ENCODE results near the gene KCNIP3. TPM values are rescaled to one million over a fixed set of nuclear protein-coding genes. Genes with fewer than 3 reads are reported as not detected.
"Not testable (repeated sequence)": the region's sequence is repeated elsewhere in the genome, so short reads cannot be mapped to it uniquely, and the experiment has no call there.

The KCNIP3 gene
- total RNA-seq, 4 donors from 2014 or later, result 0.15 to 7.4 (median 2.3) TPM

DNA sequence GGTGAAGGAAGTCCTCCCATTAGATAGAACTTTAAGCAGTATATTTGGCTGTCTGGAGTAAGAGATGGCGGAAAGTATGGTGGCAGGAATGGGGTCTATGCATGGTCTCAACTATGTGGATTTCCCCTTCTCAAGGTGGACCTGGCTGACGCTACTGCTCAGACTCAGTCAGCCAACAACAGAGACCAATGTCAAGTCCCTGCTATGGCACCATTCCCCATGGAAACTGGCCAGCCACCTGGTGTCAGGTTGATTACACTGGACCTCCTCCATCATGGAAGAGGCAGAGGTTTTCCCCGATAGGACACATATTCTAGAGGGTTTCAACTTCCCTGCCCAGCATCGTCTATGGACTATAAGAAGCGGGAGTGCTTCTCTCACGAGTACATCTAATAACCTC, 96.8 kb downstream of the KCNIP3 start:
- no peaks in the 10 kb centered on the region for H3K9me3 ChIP-seq
- no peak overlapping the region for H3K27ac ChIP-seq
- TF ChIP-seq POLR2A (IDR thresholded peaks at IDR 0.05), result no peak
- no peaks in the 10 kb centered on the region for H3K36me3 ChIP-seq
- no peak overlapping the region for H3K4me3 ChIP-seq
- DNase-seq, result no peak
- H3K4me1 ChIP-seq, result peaks cover 0 to 6% (median 0%) of the 10 kb centered on the region in 3 donors
- intact Hi-C loops (cut with DNase I), result no loop called here
- 83 to 96% methylated on average over 5 of the region's 6 CpGs for WGBS, 2 donors
- H3K27me3 ChIP-seq, result peaks cover 0 to 8% (median 0%) of the 10 kb centered on the region in 4 donors

DNA sequence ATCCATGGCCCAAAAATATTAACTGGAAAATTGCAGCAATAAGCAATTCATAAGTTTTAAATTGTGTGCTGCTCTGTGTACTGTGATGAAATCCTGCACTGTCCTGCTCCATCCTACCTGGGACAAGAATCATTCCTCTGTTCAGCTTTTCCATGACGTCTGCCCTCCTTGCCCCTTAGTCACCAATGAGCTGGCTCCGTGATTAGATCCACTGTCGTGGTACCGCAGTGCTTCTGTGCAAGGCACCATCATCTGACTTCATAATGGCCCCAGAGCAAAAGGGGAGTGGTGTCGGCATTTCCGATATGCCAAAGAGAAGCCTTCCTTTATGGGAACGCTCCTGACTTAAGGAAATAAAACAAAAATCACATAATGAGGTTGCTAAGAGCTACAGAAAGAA, 101.9 kb downstream of the KCNIP3 start:
- H3K27ac ChIP-seq, result no peak overlapping the region
- H3K9me3 ChIP-seq, result no peaks in the 10 kb centered on the region
- no peak for DNase-seq
- TF ChIP-seq POLR2A (IDR thresholded peaks at IDR 0.05), result no peak
- TF ChIP-seq, protein P1, sequence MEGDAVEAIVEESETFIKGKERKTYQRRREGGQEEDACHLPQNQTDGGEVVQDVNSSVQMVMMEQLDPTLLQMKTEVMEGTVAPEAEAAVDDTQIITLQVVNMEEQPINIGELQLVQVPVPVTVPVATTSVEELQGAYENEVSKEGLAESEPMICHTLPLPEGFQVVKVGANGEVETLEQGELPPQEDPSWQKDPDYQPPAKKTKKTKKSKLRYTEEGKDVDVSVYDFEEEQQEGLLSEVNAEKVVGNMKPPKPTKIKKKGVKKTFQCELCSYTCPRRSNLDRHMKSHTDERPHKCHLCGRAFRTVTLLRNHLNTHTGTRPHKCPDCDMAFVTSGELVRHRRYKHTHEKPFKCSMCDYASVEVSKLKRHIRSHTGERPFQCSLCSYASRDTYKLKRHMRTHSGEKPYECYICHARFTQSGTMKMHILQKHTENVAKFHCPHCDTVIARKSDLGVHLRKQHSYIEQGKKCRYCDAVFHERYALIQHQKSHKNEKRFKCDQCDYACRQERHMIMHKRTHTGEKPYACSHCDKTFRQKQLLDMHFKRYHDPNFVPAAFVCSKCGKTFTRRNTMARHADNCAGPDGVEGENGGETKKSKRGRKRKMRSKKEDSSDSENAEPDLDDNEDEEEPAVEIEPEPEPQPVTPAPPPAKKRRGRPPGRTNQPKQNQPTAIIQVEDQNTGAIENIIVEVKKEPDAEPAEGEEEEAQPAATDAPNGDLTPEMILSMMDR (IDR thresholded peaks at IDR 0.05), result no peak
- intact Hi-C loops (cut with DNase I), result no loop called here
- H3K4me3 ChIP-seq, result no peak overlapping the region
- WGBS, 2 donors, result 88 to 93% methylated on average over 6 to 7 of the region's 7 CpGs
- no peaks in the 10 kb centered on the region for H3K36me3 ChIP-seq
- no peaks in the 10 kb centered on the region for H3K27me3 ChIP-seq
- peaks cover 14 to 25% (median 15%) of the 10 kb centered on the region in 3 donors for H3K4me1 ChIP-seq

DNA sequence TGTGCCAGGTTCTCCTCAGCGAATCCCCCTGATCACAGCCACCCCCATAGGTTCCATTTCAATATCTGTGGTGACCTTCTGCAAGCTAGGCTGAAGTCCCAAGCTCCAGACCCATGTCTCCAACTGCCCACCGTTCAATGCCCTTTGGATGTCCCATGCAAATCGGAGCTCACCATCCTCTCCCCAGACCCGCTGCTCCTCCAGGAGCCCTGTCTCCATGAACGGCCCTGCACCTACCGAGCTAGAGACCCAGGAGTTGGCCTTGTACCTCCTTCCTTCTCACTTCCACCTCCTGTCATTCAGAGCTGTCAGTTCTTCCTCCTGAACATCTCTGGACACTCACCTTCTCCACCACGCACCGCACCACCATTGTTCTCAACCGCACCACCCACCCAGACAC, 104.3 kb downstream of the KCNIP3 start:
- no peaks in the 10 kb centered on the region for H3K9me3 ChIP-seq

DNA sequence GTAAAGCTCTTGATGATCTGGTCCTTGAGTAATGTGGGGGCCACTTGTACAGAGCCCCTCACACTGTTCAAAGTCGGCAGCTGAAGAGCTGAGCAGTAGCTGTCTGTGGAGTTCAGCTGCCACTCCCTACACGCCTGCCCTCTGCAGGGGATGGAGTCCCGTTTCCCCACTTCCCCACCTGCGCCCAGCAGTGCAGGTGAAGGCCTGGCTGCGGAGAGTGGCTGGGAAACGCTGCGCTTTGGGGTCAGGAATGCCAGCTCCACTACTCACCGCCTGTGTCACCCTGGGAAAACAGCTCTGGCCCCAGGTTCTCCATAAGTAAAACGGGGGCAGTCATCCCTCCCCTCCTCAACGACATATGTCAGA, 104.8 kb downstream of the KCNIP3 start:
- H3K4me3 ChIP-seq, result peak overlapping the region; percentile 76 to 99 (median 90)
- H3K4me1 ChIP-seq, result peaks cover 14 to 29% (median 15%) of the 10 kb centered on the region in 3 donors
- intact Hi-C loops (cut with DNase I); H3K27me3 ChIP-seq; H3K36me3 ChIP-seq; H3K9me3 ChIP-seq; DNase-seq: not testable (repeated sequence)
- 0% methylated on average over 7 of the region's 10 CpGs; no CpG with 5 or more reads in 1 of the 2 donors for WGBS, 2 donors
- H3K27ac ChIP-seq, result peak overlapping the region; percentile 85 to 93 (median 92)

More for the DNA sequence above, 104.3 kb downstream of the KCNIP3 start:
- Histone ChIP-seq H3K4me1 (peaks cover 14 to 29% (median 15%) of the 10 kb centered on the region in 3 donors), H3K4me3 (peak overlapping the region in 3 of 4 donors; percentile 85 to 99 (median 96)), H3K36me3 (no peaks in the 10 kb centered on the region), H3K27me3 (no peaks in the 10 kb centered on the region), H3K27ac (peak overlapping the region in 1 of 4 donors; percentile 93)
- DNase-seq, result no peak
- 74 to 80% methylated on average over 7 to 9 of the region's 9 CpGs for WGBS, 2 donors
- intact Hi-C loops (cut with DNase I), result no loop called here
- TF ChIP-seq, protein P1 (IDR thresholded peaks at IDR 0.05), result no peak
- no peak for TF ChIP-seq POLR2A (IDR thresholded peaks at IDR 0.05)

DNA sequence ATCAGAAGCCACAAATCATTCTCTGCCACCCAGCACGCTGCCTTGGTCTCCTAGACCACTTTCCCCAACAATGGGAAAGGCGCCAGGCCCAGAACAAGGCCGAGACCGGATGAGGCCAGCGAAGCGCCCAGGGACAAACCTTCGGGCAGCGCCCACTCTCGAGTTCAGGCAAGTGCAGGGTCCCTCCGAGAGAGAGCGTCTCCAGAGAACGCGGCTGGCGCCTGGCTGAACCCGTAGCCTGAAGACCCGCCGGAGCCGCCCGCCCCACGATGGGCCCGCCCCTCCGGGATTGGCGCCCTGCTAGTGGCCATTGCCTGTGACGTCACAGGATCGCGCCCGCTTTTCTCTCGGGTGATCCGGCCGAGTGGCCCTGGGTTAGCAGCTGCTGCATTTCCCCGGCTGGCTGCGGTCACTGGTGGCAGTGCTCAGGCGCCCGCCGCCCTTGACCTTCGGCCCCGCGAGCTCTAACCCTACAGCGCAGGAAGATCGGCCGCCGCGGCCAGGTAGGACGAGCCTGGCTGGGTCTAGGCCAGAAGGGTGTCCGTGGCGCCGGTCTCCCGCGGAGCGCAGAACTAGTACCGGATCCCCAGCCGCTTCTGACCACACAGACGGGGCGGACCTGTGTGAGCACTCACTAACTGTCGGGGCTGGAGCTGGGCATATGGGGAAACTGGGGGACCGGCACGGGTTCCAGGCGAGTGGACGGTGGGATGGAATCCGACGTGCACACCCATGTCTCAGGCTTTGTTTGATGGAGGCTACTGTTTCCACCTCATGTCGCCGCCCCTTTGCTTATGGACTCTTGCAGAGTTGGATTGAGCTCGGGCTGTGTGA, 105.4 kb downstream of the KCNIP3 start, which contains the start of gene FAHD2A:
Gene FAHD2A (plus strand): TSS at position 339 of the 834 bp plus-strand sequence. CDS start 2,851 bp downstream, outside the sequence.
- peak in 2 of 4 donors; percentile 68 to 78 for TF ChIP-seq POLR2A (IDR thresholded peaks at IDR 0.05)
- TF ChIP-seq, protein P1 (IDR thresholded peaks at IDR 0.05), result peak in 2 of 6 experiments; percentile 4 to 21
- intact Hi-C loops (cut with DNase I), result no loop called here
- H3K27me3 ChIP-seq, result no peaks in the 10 kb centered on the region
- H3K4me1 ChIP-seq, result peaks cover 14 to 29% (median 15%) of the 10 kb centered on the region in 3 donors
- peak within 1 kb of the TSS; percentile 85 to 93 (median 92) for H3K27ac ChIP-seq
- peak within 1 kb of the TSS; percentile 76 to 99 (median 90) for H3K4me3 ChIP-seq
- DNase-seq, result peak; percentile 78
- no peaks in the 10 kb centered on the region for H3K9me3 ChIP-seq
- 0% methylated on average over 2 to 22 of the region's 64 CpGs for WGBS, 2 donors
- H3K36me3 ChIP-seq, result peaks cover 0 to 10% (median 0%) of the 10 kb centered on the region in 3 donors

DNA sequence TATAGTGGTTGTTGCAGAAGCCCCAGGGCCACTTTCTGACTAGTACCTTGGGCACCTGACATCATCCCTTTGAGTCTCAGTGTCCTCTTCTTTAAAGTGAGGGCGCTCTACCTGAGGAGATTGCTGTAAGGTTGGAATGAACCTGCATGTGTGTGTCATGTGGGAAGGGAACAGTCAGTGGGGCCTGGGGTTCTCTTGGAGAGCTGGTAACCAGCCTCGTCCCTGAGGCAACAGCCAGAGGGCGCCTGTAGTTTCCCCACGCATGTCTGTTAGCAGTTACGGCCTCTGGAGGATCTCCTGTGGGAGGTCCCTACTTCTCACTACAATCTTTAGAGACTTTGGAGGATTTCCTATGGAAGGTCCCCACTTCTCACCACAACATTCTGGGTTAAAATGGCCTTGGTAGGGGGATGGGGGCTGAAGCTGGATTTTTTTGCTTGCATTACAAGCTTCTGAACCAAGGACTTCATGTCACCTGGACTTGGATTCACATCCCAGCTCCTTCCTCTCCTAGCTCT, 106.1 kb downstream of the KCNIP3 start:
- TF ChIP-seq, protein P1 (IDR thresholded peaks at IDR 0.05), result peak in 3 of 6 experiments; percentile 21 to 28 (median 21)
- H3K9me3 ChIP-seq; H3K27me3 ChIP-seq; DNase-seq; intact Hi-C loops (cut with DNase I): not testable (repeated sequence)
- H3K36me3 ChIP-seq, result peaks cover 0 to 15% (median 0%) of the 10 kb centered on the region in 3 donors
- peak overlapping the region; percentile 85 to 93 (median 92) for H3K27ac ChIP-seq
- H3K4me1 ChIP-seq, result peaks cover 14 to 29% (median 15%) of the 10 kb centered on the region in 3 donors
- 0% methylated on average over 3 to 5 of the region's 5 CpGs for whole genome bisulfite sequencing, 2 donors
- H3K4me3 ChIP-seq, result peak overlapping the region; percentile 76 to 99 (median 90)

DNA sequence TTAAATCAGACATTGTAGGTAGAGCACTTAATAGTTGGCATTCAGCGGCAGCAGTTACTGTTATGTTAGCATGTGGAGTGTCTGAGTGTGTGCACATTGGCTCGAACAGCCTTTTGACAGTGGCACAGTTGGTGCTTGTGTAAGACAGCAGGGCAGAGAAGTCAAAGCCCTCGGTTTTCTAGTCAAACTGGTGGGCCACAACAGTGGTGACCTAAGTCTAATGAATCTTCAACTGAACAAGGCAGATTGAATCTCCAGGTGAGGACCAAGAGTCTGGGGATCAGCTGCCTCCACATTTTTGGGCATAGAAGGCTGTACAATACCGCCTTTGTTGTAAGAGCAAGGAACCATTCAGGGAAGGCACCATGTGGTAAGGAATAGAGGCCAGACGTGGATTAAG, 106.7 kb downstream of the KCNIP3 start:
- intact Hi-C loops (cut with DNase I); H3K27me3 ChIP-seq; DNase-seq; H3K9me3 ChIP-seq; H3K27ac ChIP-seq: not testable (repeated sequence)
- WGBS, 2 donors, result 79 to 83% methylated on average over 4 to 5 of the region's 5 CpGs
- peak overlapping the region in 1 of 4 donors; percentile 99 for H3K4me3 ChIP-seq
- H3K36me3 ChIP-seq, result peaks cover 0 to 21% (median 0%) of the 10 kb centered on the region in 3 donors
- H3K4me1 ChIP-seq, result peaks cover 14 to 29% (median 15%) of the 10 kb centered on the region in 3 donors

DNA sequence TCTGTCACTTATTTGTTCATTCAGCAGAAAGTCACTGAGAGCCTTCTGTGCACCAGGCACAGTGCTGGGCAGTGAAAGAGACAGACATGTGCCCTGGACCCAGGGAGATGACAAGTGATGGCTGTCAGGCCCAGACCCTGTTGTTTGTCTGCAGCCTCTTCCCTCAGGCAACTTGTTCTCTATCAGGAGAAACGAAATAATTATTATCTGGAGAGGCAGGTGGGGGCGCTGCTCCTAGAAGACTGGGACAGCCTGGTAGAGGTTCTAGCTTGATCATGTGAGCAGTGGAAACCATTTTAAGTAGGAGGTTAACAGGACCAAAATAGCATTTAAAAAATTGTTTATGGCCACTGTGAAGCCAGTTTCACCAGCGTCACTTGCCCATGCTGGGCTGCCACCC, 107.5 kb downstream of the KCNIP3 start:
- H3K4me3 ChIP-seq; intact Hi-C loops (cut with DNase I); DNase-seq; H3K27me3 ChIP-seq; H3K27ac ChIP-seq; H3K9me3 ChIP-seq: not testable (repeated sequence)
- Histone ChIP-seq H3K36me3 (peaks cover 0 to 22% (median 0%) of the 10 kb centered on the region in 3 donors), H3K4me1 (peaks cover 14 to 29% (median 15%) of the 10 kb centered on the region in 3 donors)
- WGBS, 2 donors, result 76 to 86% methylated on average over 3 of the region's 3 CpGs

Measured in esophagus squamous epithelium (tissue), 5 donors.